Tibial artery (tissue), 4 donors: Measurements from ENCODE around the gene LSMEM2.

Source experiments
- DNase-seq, 2 donors: peaks; one replicate each; pipeline ENCODE4 v3.0.0-alpha.2; 2019
- H3K27ac ChIP-seq, 2 donors: fragments of 200-600 bp; sonication (generic) in 1 of 2; 1 replicate in 1 of 2; 2 replicates in 1 of 2; pipeline ENCODE4 v1.5.1; 2018 to 2019; ENCODE audit warnings: mild to moderate bottlenecking in 1 of 2
- H3K27me3 ChIP-seq, 2 donors: fragments of 200-600 bp; sonication (generic) in 1 of 2; one replicate each; pipeline versions ENCODE4 v1.5.1 to v1.6.0; 2016 to 2019
- H3K36me3 ChIP-seq, 3 donors: fragments of 200-600 bp; sonication (generic) in 2 of 3; one replicate each; pipeline ENCODE4 v1.5.1; 2016 to 2019; ENCODE audit warnings: mild to moderate bottlenecking in 2 of 3
- H3K4me1 ChIP-seq, 4 donors: fragments of 200-600 bp; sonication (generic) in 2 of 4; 1 replicate in 3 of 4; 2 replicates in 1 of 4; pipeline ENCODE4 v1.5.1; 2016 to 2019
- H3K4me3 ChIP-seq, 2 donors: fragments of 200-600 bp; sonication (generic) in 1 of 2; 1 replicate in 1 of 2; 2 replicates in 1 of 2; pipeline ENCODE4 v1.5.1; 2018 to 2019; ENCODE audit warnings: mild to moderate bottlenecking in 2 of 2
- H3K9me3 ChIP-seq, 3 donors: fragments of 200-600 bp; sonication (generic) in 1 of 3; one replicate each; pipeline ENCODE4 v1.5.1; 2016 to 2019
- intact Hi-C: fragments of 100-400 bp; cut with DNase I; formaldehyde crosslinking; loops from one replicate; pipeline ENCODE4 v1.15.0; 2023; ENCODE audit warnings: low total_unique reads
- TF ChIP-seq, protein P1 (sequence below), 2 experiments: fragments of 200-600 bp in 1 of 2; fragments of 450-650 bp in 1 of 2; IDR thresholded peaks; one replicate each; pipeline ENCODE4 v1.5.1; 2017 to 2019; ENCODE audit warnings: antibody characterized with exemption in 2 of 2, mild to moderate bottlenecking in 1 of 2, moderate library complexity in 1 of 2

The LSMEM2 gene

DNA sequence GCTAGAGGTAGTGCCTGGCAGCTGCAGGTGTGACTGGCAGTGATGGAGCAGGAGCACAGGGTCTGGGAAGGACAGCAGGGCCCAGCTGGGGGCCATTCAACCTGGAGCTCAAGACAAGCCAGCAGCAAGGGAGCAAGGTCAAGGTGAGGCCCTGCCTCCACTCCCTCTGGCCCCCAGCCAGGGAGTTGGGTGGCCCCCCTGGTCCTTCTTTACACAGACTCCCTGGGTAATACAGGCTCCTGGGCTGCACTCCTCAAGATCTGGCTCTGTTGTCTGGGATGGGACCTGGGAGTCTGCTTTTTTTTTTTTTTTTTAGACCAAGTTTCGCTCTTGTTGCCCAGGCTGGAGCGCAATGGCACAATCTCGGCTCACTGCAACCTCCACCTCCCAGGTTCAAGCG is 28.4 kb upstream of the LSMEM2 start:
- H3K4me1 ChIP-seq = peaks cover 0 to 82% (median 69%) of the 10 kb centered on the region in 4 donors
- no peak overlapping the region for H3K4me3 ChIP-seq
- no peak for DNase-seq
- TF ChIP-seq, protein P1, sequence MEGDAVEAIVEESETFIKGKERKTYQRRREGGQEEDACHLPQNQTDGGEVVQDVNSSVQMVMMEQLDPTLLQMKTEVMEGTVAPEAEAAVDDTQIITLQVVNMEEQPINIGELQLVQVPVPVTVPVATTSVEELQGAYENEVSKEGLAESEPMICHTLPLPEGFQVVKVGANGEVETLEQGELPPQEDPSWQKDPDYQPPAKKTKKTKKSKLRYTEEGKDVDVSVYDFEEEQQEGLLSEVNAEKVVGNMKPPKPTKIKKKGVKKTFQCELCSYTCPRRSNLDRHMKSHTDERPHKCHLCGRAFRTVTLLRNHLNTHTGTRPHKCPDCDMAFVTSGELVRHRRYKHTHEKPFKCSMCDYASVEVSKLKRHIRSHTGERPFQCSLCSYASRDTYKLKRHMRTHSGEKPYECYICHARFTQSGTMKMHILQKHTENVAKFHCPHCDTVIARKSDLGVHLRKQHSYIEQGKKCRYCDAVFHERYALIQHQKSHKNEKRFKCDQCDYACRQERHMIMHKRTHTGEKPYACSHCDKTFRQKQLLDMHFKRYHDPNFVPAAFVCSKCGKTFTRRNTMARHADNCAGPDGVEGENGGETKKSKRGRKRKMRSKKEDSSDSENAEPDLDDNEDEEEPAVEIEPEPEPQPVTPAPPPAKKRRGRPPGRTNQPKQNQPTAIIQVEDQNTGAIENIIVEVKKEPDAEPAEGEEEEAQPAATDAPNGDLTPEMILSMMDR (IDR thresholded peaks at IDR 0.05) = no peak
- no peaks in the 10 kb centered on the region for H3K9me3 ChIP-seq
- H3K36me3 ChIP-seq = peaks cover 18 to 39% (median 35%) of the 10 kb centered on the region in 3 donors
- peak overlapping the region; percentile 8 to 9 for H3K27ac ChIP-seq
- intact Hi-C loops = no loop called here
- H3K27me3 ChIP-seq = no peaks in the 10 kb centered on the region

DNA sequence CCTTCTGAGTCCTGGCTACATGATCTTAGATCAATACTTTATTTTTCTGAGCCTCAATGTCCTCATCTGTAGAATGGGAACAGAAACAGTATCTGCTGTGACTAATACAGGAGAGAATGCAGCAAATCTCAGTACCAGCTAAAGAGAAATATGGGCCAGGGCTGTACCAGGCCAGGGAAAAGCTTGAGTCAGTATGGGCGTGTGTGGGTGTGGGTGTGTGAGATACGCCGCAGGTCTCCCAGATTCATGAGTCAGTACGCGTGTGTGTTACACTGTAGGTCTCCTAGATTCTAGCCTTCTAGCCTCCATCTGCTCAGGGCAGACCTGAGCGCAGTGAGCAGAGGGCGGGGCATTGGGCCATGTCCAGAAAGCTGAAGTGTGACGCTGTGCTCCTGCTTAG is 27.7 kb upstream of the LSMEM2 start:
- Histone ChIP-seq H3K27me3 (no peaks in the 10 kb centered on the region), H3K4me3 (no peak overlapping the region), H3K27ac (peak overlapping the region in 1 of 2 donors; percentile 9), H3K36me3 (peaks cover 21 to 45% (median 40%) of the 10 kb centered on the region in 3 donors), H3K4me1 (peaks cover 0 to 75% (median 63%) of the 10 kb centered on the region in 4 donors), H3K9me3 (no peaks in the 10 kb centered on the region)
- DNase-seq = no peak
- intact Hi-C loops = no loop called here
- TF ChIP-seq, protein P1 (IDR thresholded peaks at IDR 0.05) = no peak

DNA sequence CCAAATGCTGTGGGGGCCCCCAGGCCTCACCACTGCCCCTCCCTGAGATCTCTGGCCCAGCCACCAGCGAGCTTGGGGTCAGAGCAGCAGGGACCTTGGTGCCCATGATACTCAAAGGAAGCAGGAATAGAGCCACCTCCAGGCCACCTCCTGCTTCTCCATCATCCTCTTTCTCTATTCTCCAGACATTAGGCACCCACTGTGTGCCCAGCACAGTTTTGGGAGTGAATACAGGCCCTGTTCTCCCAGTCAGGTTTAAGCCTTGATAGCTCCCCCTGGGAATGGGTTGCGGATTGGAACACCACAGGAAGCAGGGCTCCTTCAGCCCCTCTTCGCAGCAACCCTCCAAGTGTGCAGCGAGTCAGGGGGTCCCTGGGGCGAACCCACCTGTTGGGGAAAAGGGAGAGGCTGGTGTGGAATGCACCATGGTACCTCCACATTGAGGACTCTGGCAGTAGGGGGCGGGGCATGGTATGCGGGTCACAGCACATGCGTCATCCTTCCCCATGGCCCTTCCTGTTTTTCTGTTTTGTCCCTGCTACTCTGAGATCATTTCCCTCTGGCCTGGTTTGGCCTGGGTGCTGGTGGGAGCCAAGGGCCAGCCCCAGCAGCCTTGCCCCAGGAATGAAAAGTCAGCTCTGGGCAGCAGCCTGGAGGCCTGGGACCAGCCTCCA is 24.2 kb upstream of the LSMEM2 start:
- intact Hi-C loops = no loop called here
- H3K4me3 ChIP-seq = no peak overlapping the region
- peaks cover 42 to 70% (median 66%) of the 10 kb centered on the region in 3 donors for H3K36me3 ChIP-seq
- H3K9me3 ChIP-seq = no peaks in the 10 kb centered on the region
- TF ChIP-seq, protein P1 (IDR thresholded peaks at IDR 0.05) = no peak
- DNase-seq = peak; percentile 81 to 83
- H3K27me3 ChIP-seq = no peaks in the 10 kb centered on the region
- peak overlapping the region; percentile 52 to 60 for H3K27ac ChIP-seq
- peaks cover 0 to 46% (median 33%) of the 10 kb centered on the region in 4 donors for H3K4me1 ChIP-seq

DNA sequence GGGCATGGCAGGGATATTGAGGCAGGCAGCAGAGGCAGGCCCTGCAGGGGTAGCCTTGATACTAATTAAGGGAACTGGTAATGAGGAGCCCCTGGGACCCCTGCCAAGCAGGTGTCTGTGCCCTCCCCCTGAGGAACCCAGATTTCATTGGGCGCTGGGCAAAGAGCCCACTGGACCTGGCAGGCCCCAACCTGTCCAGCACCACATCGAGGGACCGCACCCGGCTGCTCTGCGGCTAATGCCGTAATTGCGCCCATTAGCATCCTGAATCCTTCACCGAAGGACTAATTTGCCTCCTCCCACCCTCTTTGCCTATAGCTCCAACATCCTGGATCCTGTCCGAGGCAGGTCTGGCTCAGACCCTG is 23.7 kb upstream of the LSMEM2 start:
- intact Hi-C loops = no loop called here
- peaks cover 0 to 46% (median 31%) of the 10 kb centered on the region in 4 donors for H3K4me1 ChIP-seq
- TF ChIP-seq, protein P1 (IDR thresholded peaks at IDR 0.05) = no peak
- H3K27me3 ChIP-seq = no peaks in the 10 kb centered on the region
- no peak for DNase-seq
- H3K9me3 ChIP-seq = no peaks in the 10 kb centered on the region
- peak overlapping the region; percentile 52 to 60 for H3K27ac ChIP-seq
- peaks cover 42 to 70% (median 66%) of the 10 kb centered on the region in 3 donors for H3K36me3 ChIP-seq
- no peak overlapping the region for H3K4me3 ChIP-seq

DNA sequence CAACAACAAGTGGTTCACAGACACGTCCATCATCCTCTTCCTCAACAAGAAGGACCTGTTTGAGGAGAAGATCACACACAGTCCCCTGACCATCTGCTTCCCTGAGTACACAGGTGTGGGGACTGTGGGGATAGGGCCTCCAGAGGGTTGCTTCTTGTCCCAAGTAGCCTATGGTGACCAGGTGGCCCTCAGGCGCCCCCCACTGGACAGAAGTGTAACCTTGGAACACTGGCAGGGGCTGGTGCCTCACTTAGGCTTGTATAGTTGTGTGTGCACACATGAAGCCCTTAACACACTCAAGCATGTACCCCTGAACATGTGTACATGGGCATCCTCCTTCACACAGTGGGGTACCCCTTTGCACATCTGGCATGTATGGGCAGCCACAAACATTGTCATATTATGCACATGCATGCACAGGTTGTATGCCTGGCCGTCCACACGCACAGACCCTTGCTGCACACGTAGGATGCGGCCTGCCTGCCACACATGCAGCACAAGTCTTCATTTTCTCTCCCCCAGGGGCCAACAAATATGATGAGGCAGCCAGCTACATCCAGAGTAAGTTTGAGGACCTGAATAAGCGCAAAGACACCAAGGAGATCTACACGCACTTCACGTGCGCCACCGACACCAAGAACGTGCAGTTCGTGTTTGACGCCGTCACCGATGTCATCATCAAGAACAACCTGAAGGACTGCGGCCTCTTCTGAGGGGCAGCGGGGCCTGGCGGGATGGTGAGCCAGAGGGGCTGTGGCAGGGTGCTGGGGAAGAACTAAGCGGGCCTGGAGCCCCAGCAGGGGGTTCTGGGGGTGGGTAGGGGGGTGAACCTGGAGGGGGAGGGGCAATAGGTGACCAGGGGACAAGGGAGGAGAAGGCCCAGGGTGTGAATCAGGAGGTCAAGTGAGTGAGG is 21.7 kb upstream of the LSMEM2 start:
- no peak for DNase-seq
- H3K27ac ChIP-seq = peak overlapping the region in 1 of 2 donors; percentile 97
- H3K36me3 ChIP-seq = peaks cover 40 to 63% (median 62%) of the 10 kb centered on the region in 3 donors
- H3K27me3 ChIP-seq = no peaks in the 10 kb centered on the region
- H3K9me3 ChIP-seq = no peaks in the 10 kb centered on the region
- no peak overlapping the region for H3K4me3 ChIP-seq
- TF ChIP-seq, protein P1 (IDR thresholded peaks at IDR 0.05) = peak; percentile 20 to 32
- peaks cover 0 to 44% (median 31%) of the 10 kb centered on the region in 4 donors for H3K4me1 ChIP-seq
- intact Hi-C loops = no loop called here
